ENCODE results near the gene HM13.
"Not testable (repeated sequence)": the region's sequence is repeated elsewhere in the genome, so short reads cannot be mapped to it uniquely, and the experiment has no call there.

The HM13 gene

DNA sequence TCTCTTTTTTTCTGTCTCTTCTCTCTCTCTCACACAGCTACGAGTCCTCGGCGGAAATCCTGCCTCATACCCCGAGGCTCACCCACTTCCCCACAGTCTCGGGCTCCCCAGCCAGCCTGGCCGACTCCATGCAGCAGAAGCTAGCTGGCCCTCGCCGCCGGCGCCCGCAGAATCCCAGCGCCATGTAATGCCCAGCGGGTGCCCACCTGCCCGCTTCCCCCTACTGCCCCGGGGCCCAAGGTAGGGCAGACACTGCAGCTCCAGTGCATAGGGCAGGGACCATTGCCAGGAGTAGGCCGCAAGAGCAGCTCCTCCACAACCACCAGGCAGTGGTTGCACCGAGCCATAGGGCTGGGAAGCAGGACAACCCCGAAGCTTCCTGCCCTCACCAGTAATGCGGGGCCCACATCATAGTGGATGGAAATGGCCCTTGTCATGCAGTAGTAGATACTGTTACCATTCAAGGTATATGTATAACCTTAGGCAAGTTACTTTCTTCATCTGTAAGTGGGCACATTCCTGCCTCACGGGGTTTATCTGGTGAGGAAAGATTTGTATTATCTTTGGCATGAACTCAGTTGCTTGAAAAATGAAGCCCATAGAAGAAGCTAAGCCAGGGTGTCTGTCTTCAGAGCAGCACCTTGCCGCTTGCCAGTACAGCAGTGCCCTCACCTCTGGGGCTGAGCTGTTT lies 53.9 kb downstream of the HM13 start:
- DNase-seq (ENCODE audit: low read depth, low spot score): no peak

DNA sequence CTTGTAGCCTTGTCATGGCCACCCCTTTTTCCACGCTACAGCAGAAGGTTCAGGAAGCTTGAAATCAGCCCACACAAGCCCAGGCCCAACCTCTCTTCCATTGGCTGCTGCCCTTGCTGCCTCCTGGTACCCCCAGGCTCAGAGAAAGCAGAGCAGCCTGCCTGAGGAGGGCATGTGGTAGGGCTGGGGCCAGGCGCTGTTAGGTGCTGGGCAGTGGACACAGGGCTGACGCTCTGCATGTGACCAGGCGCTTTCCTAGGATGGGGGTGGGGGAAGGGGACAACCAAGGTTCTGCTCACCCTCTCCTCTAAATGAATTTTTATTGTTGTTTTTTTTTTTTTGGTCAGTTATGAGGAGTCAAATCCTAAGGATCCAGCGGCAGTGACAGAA lies 54.5 kb downstream of the HM13 start:
- DNase-seq (ENCODE audit: low read depth, low spot score): no peak

DNA sequence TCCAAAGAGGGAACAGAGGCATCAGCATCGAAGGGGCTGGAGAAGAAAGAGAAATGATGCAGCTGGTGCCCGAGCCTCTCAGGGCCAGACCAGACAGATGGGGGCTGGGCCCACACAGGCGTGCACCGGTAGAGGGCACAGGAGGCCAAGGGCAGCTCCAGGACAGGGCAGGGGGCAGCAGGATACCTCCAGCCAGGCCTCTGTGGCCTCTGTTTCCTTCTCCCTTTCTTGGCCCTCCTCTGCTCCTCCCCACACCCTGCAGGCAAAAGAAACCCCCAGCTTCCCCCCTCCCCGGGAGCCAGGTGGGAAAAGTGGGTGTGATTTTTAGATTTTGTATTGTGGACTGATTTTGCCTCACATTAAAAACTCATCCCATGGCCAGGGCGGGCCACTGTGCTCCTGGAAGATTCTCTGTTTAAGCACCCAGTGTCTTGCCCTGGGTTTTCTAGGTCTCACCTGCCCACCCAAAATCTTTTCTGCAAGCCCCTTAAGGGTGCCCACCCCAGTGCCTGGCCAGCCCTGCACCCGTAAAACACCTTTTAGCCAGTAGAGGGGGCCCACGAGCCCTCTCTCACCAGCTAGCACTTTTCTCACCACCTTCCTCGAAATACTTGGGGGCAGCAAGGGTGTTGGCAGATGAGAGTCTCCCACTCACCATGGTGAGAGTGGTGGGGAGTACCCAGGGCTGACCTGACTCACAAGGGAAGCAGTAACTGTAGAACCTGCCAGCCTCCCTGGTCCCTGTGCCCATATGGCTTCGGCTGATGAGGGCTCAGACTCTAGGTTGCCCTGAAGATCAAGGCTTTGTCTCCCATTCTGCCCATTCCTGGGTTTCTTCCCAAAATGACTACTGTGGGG lies 55.1 kb downstream of the HM13 start:
- DNase-seq (ENCODE audit: low read depth, low spot score): no peak

DNA sequence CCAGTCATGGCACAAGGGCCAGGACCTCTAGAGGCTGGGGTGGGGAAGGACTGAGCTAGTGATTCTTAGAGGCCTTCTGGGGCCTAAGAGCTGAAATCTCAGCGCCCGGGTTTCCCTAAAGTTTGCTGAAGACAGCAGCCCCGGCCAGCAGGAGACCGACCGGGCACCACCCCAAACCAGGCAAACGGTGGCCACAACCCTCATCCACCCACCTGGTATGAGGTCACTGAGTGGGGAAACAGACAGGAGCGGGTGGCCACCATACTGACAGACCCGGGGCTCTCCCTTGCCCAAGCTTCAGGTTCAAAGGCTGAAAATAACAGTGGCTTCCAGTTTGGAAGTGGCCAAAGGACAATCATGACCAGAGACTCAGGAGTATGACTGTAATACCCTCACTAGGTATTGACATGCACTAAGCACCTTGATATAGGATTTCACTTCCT lies 55.8 kb downstream of the HM13 start:
- no peak for DNase-seq (ENCODE audit: low read depth, low spot score)

DNA sequence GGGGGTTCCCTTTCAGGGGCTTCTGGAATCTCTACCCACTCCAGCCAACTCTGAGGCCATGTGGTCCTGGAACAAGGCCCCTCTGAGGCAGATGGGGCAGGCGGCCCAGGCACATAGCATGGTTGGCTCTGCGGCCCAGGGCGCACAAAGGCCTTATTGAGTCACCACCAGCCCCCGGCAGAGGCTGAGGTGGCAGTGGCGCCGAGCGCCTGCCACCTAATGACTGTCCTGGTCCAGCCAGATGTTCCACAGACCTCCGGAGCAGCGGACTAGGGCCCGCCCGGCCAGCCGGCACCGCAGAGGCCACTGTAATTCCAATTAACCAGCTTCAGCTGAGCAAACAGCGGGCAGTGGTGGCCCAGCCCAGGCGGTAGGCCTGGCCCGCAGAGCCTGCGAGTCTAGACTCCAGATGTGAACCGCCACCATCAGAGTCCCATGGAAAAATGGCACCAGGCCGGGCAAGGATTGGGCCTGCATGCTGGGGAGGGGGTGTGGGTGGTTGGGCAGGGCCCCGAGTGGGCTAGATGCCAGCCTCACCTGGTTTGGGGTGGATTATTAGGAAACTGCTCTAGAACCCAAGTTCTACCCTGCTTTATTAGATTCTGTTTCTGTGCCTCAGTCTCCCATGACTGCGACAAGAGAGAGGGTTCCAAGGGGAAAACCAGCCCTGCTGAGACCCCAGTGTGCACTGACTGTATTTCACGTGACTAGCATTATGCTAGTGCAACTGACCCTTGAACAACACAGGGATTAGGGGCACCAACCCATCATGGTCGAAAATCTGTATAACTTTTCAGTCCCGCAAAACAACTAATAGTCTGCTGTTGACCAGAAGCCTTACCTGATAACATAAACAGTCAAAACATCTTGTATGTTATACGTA lies 56.7 kb downstream of the HM13 start:
- DNase-seq (ENCODE audit: low read depth, low spot score): no peak

DNA sequence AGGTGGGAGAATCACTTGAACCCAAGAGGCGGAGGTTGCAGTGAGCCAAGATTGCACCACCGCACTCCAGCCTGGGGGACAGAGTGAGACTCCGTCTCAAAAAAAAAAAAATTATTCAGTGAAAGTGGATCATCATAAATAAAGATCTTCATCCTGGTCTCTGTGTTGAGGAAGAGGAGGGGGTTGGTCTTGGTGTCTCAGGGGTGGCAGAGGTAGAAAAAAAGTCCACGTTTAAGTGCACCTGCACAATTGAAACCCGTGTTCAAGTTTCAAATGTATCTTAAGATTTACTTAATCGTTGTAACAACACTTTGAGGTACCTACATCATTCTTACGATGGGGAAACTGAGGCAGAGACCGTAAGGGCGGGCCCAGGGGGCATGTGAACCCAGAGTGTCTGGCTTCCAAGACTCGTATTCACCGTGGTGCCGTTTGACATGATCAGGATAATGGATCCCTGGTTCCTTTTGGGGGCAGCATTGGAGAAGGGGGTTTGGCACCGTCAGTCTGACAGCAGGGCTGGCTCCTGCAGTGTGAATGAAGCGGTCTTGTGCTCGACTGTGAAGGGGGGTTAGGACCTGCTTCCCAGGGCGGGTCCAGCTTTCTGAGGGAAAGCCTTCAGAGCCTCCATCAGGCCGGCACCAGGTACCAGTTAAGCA lies 57.9 kb downstream of the HM13 start:
- no peak for DNase-seq (ENCODE audit: low read depth, low spot score)

DNA sequence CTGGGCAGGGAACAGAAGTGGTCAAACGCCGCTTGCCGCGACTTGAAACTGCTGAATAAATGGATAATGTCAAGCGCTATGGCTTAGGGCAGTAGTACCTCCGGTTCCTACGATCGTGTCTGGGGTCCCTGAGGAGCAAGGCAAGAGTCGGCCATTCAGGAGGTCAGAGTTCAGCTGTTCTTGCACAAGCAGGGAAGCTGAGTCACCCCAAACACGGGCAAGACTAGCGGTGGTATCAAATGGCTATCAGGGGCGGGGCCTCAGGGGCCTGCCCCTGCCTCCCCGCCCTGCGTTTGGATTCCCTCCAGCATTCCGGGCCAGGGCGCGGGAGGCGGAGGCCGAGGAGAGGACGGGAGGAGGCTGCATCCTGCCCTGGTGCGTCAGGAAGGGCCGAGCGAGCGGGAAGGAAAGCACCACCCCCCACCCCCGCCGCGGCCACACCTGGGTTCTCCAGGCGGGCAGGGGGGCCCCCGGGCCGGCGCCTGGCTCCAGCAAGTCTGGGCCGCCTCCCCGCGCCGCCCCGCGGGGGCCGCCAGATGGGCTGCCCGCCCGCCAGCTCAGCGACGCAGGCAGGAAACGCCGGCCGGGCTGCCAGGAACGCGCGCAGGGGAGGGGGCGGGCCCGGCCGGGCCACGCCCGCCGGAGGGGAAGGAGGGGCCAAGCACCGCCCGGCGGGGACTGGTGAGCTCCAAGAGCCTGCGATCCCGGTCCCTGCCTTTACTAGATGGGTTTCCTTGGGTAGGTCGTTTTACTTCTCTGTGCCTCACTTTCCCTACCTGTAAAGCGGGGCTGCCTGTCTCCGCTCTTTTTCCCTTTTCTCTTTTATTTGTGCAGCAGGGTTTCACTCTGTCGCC lies 58.7 kb downstream of the HM13 start:
- DNase-seq (ENCODE audit: low read depth, low spot score): peak; percentile 70

DNA sequence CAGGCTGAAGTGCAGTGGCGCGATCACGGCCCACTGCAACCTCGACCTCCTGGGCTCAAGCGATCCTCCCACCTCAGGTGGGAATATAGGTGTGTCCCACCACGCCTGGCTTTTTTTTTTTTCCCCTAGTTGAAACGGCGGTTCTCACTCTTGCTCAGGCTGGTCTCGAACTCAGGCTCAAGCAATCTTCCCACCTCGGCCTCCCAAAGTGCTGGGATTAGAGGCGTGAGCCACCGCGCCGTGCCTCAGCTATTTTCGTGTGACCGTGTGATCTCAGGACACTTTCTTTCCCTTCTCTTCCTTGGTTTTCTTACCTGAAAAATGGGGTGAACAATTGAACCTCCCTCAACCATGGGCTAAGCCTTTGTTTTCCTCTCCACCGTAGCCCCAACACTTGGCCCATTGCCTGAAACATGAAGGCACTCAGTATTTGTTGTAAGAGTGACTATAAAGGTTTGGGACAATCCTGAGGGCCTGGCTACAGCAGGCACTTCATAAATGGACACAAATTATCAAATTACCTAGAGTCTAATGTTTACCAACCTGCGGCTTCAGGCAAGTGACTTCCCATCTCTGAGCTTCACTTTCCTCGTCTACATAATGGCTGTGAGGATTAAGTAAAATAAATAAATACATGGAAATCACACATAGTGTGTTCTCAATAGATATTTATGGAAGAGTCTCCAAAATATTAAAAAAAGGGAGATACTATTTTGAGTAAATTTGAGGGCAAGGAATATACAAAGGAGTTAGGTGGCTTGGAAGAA lies 59.5 kb downstream of the HM13 start:
- no peak for DNase-seq (ENCODE audit: low read depth, low spot score)

DNA sequence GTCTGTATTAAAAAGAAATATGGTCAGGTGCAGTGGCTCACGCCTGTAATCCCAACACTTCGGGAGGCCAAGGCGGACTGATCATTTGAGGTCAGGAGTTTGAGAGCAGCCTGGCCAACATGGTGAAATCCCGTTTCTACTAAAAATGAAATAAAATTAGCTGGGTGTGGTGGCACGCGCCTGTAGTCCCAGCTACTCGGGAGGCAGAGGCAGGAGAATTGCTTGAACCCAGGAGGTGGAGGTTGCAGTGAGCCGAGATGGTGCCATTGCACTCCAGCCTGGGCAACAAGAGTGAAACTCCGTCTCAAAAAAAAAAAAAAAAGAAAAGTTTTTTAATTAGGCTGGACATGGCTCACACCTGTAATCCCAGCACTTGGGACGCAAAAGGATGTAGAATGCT lies 60.7 kb downstream of the HM13 start:
- DNase-seq (ENCODE audit: low read depth, low spot score): not testable (repeated sequence)

DNA sequence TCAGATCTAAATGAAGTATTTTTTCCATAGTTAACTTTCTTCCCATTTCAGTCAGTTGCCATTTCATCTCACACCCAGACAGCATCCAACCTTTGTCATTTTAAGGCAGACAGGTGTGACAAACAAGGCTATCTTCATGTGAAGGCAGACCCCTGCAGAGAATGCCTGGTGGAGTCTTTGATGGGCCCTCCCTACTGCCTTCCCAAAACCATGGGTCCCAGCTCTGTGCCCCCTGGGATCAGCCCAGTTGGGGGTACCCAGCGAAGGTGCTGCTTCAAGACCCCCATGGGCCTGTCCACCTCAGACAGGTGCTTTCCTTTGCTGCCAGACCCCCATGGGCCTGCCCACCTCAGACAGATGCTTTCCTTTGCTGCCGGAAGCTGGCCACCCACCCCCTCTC lies 62.5 kb downstream of the HM13 start:
- no peak for DNase-seq (ENCODE audit: low read depth, low spot score)

DNA sequence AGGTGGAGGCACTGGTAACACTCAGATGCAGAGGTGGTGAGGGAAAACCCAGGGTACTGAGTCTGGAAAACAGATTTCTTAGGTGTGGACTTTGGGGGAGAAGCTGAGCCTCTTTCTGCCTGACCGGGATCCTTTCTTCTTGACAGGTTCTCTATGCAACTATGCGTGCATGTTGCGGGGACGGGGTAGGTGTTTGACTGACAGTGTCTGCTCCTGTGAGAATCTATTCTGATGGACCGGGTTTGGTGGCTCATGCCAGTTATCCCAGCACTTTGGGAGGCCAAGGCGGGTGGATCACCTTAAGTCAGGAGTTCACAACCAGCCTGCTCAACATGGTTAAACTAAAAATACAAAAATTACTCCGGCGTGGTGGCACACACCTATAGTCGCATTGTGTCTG lies 63.0 kb downstream of the HM13 start:
- no peak for DNase-seq (ENCODE audit: low read depth, low spot score)

DNA sequence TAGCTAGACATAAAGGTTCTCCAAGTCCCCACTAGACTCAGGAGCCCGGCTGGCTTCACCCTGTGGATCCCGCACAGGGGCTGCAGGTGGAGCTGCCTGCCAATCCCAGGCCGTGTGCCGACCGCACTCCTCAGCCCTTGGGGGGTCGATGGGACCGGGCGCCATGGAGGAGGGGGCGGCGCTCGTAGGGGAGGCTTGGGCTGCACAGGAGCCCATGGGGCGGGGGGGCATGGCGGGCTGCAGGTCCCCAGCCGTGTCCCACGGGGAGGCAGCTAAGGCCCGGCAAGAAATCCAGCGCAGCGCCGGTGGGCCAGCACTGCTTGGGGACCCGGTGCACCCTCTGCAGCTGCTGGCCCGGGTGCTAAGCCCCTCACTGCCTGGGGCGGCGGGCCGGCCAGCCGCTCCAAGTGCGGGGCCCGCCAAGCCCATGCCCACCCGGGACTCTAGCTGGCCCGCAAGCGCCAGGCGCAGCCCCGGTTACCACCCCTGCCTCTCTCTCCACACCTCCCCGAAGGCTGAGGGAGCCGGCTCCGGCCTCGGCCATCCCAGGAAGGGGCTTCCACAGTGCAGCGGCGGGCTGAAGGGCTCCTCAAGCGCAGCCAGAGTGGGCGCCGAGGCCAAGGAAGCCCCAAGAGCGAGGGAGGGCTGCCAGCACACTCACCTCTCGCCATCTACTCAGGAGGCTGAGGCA lies 64.4 kb downstream of the HM13 start:
- no peak for DNase-seq (ENCODE audit: low read depth, low spot score)

DNA sequence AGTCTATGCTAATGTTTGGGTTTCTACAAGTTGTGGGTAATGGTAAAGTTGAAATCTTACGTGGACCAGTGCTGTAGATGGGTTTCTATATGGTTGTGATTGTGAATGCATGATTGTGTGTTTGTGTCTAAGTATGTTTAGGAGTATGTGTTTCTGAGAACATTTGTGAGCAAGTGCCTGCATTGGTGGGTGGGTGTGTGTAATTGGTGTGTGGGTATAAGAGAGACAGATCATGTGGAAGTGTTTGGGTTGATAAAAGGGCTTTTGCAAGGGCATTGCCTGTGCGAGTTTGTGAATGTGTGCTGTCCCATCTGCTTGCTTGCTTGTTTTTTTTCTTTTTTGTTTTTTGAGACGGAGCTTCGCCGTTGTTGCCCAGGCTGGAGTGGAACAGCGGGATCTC lies 65.0 kb downstream of the HM13 start:
- DNase-seq (ENCODE audit: low read depth, low spot score): no peak

DNA sequence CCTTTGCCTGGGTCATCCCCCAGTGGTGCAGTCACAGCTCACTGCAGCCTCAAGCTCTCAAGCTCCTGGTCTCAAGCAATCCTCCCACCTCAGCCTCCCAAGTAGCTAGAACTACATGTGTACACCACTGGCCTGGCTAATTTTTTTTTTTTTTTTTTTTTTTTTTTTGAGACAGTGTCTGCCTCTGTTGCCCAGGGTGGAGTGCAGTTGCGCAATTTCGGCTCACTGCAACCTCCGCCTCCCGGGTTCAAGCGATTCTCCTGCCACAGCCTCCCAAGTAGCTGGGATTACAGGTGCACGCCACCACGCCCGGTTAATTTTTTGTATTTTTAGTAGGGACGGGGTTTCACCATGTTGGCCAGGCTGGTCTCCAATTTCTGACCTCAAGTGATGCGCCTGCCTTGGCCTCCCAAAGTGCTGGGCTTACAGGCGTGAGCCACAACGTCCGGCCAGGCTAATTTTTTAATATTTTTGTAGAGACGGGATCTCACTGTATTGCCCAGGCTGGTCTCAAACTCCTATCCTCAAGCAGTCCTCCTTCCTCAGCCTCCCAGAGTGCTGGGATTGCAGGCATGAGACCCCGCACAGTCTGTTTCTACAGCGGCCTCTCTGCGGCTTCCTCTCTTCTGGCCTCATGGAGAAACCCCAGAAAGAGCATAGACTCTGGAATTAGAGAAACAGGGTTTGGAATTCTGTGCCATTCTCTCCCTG lies 65.9 kb downstream of the HM13 start:
- not testable (repeated sequence) for DNase-seq (ENCODE audit: low read depth, low spot score)

DNA sequence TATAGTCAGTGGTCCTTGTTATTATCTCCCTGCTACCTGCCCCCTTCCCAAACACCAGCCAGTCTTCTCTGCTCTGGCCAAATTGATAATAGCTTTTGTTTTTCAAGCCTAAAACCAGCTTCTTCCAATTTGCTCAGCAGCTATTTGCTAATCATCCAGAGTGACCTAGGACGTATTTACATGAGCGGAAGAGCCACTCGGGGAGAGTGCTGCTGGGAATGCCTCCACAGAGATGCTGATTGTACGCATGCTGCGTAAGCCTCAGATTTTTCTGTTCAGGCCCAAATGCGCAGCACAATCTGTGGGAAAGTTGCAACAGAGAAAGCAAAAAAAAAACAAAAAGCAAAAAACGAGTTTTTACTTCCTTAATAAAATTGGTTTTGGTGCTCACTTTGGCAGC lies 66.5 kb downstream of the HM13 start:
- DNase-seq (ENCODE audit: low read depth, low spot score): no peak

DNA sequence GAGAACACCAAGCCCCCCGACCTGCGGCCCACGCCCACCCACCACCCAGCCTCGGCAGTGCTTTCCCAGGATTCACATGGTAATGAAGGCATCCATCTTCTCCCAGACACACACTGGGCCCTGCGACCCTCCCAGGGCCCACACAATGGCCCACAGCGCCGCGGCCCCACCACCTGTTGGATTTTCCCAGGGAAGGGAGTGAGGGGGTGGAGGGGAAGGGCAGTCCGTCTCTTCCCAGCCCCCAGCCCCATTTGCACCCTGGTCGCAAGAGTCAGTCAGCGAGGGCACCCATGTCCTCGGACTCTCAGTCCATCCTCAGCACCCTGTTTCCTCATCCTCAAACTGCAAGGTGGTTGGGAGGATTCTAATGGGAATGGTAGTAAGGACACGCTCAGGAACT lies 67.1 kb downstream of the HM13 start:
- no peak for DNase-seq (ENCODE audit: low read depth, low spot score)

DNA sequence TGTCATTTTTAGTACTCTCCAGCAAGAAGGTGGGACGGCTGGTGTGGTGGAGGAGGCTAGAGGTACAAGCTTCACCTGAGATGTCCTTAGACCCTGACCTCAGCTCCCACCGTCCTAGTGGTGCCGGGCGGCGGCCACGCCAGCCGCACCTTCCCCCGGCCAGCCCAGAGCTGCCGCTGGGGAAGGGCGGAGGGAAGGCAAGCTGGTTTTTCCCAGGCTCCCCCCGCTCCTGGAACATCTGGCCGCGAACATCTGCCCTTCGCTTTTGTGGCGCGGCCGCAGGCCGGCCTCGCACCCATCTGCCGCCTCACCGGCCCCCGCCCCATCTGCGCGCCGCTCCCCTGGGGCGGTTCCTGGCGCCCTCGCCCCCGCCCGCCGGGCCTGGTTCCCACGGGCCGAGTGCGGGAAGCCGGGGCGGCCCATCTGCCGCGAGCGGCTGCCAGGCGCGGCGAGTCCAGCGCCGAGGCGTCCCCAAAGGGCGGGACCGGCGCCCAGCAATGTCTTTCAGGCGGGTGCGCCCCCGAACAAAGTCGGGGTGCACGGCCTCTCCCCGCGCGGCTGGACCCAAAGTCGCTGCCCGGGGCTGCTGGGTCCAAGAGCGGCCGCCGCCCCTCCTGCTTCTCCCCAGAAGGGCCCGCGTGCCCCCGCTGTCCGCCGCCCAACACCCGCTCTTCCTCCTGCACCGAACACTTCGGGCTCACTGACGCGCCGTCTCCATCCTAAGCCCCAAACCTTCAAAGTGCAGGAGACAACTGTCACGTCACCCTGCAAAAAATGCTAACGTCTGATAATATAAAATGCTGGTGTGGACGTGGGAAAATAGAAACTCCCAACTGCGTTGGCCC lies 73.5 kb downstream of the HM13 start:
- DNase-seq (ENCODE audit: low read depth, low spot score): no peak

DNA sequence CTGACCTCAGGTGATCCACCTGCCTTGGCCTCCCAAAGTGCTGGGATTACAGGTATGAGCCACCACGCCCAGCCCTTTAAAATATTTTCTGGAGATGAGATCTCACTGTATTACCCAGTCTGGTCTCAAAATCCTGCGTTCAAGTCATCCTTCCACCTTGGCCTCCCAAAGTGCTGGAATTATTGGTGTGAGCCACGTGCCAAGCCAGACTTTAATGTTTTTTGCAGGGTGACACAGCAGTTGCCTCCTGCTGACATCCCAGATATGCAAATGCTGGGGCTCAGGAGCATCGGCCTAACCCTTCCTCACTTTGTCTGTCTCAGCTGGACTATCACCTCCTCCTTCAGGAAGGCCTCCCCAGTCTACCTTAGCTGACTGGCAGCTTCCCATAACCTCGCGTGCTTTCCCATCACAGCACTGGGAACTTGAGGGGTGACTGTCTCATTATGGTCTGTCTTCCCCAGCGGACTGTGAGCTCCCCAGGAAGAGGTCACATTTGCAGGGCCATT lies 76.5 kb downstream of the HM13 start:
- no peak for DNase-seq (ENCODE audit: low read depth, low spot score)

Data from activated CD4-positive, CD25-positive, alpha-beta regulatory T cell treated with anti-CD3 and anti-CD28 coated beads, Interleukin-2, amount 50 U/mL, for 16 hours (primary cell).